ENCODE data around the gene WDR74. TPM values are rescaled to one million over a fixed set of nuclear protein-coding genes. Genes with fewer than 3 reads are reported as not detected.

The WDR74 gene
- total RNA-seq, 2 donors from 2014 or later: 44.6 to 48.1 TPM

- H3K9me3 ChIP-seq (ENCODE audit: control insufficient read depth, low read length): no peaks in the 10 kb centered on the region
- TF ChIP-seq, protein P1, sequence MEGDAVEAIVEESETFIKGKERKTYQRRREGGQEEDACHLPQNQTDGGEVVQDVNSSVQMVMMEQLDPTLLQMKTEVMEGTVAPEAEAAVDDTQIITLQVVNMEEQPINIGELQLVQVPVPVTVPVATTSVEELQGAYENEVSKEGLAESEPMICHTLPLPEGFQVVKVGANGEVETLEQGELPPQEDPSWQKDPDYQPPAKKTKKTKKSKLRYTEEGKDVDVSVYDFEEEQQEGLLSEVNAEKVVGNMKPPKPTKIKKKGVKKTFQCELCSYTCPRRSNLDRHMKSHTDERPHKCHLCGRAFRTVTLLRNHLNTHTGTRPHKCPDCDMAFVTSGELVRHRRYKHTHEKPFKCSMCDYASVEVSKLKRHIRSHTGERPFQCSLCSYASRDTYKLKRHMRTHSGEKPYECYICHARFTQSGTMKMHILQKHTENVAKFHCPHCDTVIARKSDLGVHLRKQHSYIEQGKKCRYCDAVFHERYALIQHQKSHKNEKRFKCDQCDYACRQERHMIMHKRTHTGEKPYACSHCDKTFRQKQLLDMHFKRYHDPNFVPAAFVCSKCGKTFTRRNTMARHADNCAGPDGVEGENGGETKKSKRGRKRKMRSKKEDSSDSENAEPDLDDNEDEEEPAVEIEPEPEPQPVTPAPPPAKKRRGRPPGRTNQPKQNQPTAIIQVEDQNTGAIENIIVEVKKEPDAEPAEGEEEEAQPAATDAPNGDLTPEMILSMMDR (conservative IDR thresholded peaks at IDR 0.05): peak; percentile 1
- H3K4me1 ChIP-seq (ENCODE audit: control insufficient read depth, insufficient read depth, low read length): peaks cover 10% of the 10 kb centered on the region
- Mint-ChIP-seq H3K9me3 (no peaks in the 10 kb centered on the region), H3K4me1 (peaks cover 19% of the 10 kb centered on the region), H3K36me3 (ENCODE audit: low read depth) (peaks cover 25% of the 10 kb centered on the region), H3K27ac (peak overlapping the region; percentile 98), H3K4me3 (peak overlapping the region; percentile 94), H3K27me3 (ENCODE audit: insufficient read depth) (no peaks in the 10 kb centered on the region)
- WGBS, 2 experiments (ENCODE audit: insufficient coverage in 1 of 2, insufficient read length in 1 of 2): 40 to 50% methylated on average over 7 to 12 of the region's 12 CpGs
- peak; percentile 57 for DNase-seq
- peak overlapping the region; percentile 96 for H3K4me3 ChIP-seq (ENCODE audit: low read length)
- H3K36me3 ChIP-seq (ENCODE audit: control insufficient read depth, insufficient read depth, low read length): peaks cover 43% of the 10 kb centered on the region
- H3K27ac ChIP-seq (ENCODE audit: low read depth, low read length): peak overlapping the region; percentile 80
- H3K27me3 ChIP-seq (ENCODE audit: control insufficient read depth, insufficient read depth, low read length, poor library complexity, severe bottlenecking): no peaks in the 10 kb centered on the region
- peak overlapping the region; percentile 88 for H3K9ac ChIP-seq (ENCODE audit: extremely low read depth, low read length, poor library complexity, severe bottlenecking)
Measured at GRCh38 chr11:62805961-62806441, 33.4 kb downstream of the WDR74 start.

DNA sequence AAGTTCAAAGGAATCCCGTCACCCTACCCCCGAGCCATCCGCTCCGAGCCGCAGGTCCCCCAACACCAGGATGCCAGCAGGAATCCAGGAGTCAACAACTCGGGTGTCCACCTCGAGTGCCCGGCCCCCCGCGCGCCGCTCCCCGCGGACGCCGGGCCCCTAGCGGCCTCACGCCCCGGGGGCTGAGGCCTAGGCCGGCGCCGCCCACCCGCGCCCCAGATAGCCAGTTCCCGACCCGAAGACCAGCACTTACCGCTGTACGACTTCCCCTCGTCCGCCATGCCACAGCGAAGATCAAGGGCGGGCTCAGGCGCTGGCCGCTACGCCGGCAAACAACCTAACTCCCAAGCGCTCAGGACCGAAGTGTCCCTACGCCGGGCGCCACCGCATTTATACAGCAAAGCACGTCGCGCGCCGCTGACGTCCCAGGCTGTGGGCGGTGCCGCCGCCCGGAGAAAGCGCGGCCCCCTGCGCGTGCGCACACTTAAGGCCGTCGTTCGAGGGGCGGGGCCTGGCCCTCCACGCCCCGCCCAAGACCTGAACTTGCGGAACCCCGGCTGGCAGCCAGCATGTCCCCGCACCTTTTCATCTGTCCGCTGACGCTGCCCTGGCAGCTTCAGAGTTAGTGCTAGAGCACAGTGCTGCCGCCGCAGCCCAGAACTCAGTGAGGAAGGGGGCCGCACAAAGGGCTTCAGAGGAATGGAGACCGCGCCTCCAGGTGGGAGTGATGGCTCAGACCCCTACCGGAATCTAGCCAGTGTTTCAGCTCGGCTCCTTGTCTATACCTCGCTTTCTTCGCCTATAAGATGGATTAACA lies 34.1 kb downstream of the WDR74 start, which contains the start of gene NXF1:
Gene NXF1 (minus strand): TSS at position 365 of the 817 bp plus-strand sequence. CDS start 84 bp downstream, at position 281.
- H3K4me1 Mint-ChIP-seq: peaks cover 19% of the 10 kb centered on the region
- peak within 1 kb of the TSS; percentile 98 for H3K27ac Mint-ChIP-seq
- Histone ChIP-seq H3K4me3 (ENCODE audit: low read length) (peak within 1 kb of the TSS; percentile 96), H3K4me1 (ENCODE audit: control insufficient read depth, insufficient read depth, low read length) (peaks cover 10% of the 10 kb centered on the region), H3K9ac (ENCODE audit: extremely low read depth, low read length, poor library complexity, severe bottlenecking) (peak within 1 kb of the TSS; percentile 88), H3K27ac (ENCODE audit: low read depth, low read length) (peak within 1 kb of the TSS; percentile 80), H3K27me3 (ENCODE audit: control insufficient read depth, insufficient read depth, low read length, poor library complexity, severe bottlenecking) (no peaks in the 10 kb centered on the region), H3K36me3 (ENCODE audit: control insufficient read depth, insufficient read depth, low read length) (peaks cover 45% of the 10 kb centered on the region), H3K9me3 (ENCODE audit: control insufficient read depth, low read length) (no peaks in the 10 kb centered on the region)
- peaks cover 28% of the 10 kb centered on the region for H3K36me3 Mint-ChIP-seq (ENCODE audit: low read depth)
- WGBS, 2 experiments (ENCODE audit: insufficient coverage in 1 of 2, insufficient read length in 1 of 2): 0 to 1% methylated on average over 32 to 77 of the region's 77 CpGs
- TF ChIP-seq, protein P1 (conservative IDR thresholded peaks at IDR 0.05): peak; percentile 48
- peak within 1 kb of the TSS; percentile 94 for H3K4me3 Mint-ChIP-seq
- no peaks in the 10 kb centered on the region for H3K9me3 Mint-ChIP-seq
- H3K27me3 Mint-ChIP-seq (ENCODE audit: insufficient read depth): no peaks in the 10 kb centered on the region
- peak; percentile 98 for DNase-seq

GRCh38 chr11:62804310-62805075 lies 34.9 kb downstream of the WDR74 start:
- no peaks in the 10 kb centered on the region for H3K27me3 Mint-ChIP-seq (ENCODE audit: insufficient read depth)
- no peak for DNase-seq
- H3K4me3 Mint-ChIP-seq: peak overlapping the region; percentile 94
- H3K27ac ChIP-seq (ENCODE audit: low read depth, low read length): no peak overlapping the region
- peaks cover 50% of the 10 kb centered on the region for H3K36me3 ChIP-seq (ENCODE audit: control insufficient read depth, insufficient read depth, low read length)
- peak overlapping the region; percentile 96 for H3K4me3 ChIP-seq (ENCODE audit: low read length)
- H3K4me1 ChIP-seq (ENCODE audit: control insufficient read depth, insufficient read depth, low read length): peaks cover 10% of the 10 kb centered on the region
- peak overlapping the region; percentile 88 for H3K9ac ChIP-seq (ENCODE audit: extremely low read depth, low read length, poor library complexity, severe bottlenecking)
- 15 to 20% methylated on average over 10 to 14 of the region's 14 CpGs for WGBS, 2 experiments (ENCODE audit: insufficient coverage in 1 of 2, insufficient read length in 1 of 2)
- H3K9me3 ChIP-seq (ENCODE audit: control insufficient read depth, low read length): no peaks in the 10 kb centered on the region
- H3K36me3 Mint-ChIP-seq (ENCODE audit: low read depth): peaks cover 34% of the 10 kb centered on the region
- peak overlapping the region; percentile 98 for H3K27ac Mint-ChIP-seq
- no peaks in the 10 kb centered on the region for H3K9me3 Mint-ChIP-seq
- H3K27me3 ChIP-seq (ENCODE audit: control insufficient read depth, insufficient read depth, low read length, poor library complexity, severe bottlenecking): no peaks in the 10 kb centered on the region
- TF ChIP-seq, protein P1 (conservative IDR thresholded peaks at IDR 0.05): no peak
- H3K4me1 Mint-ChIP-seq: peaks cover 19% of the 10 kb centered on the region

Measured in endodermal cell (in vitro differentiated cells).